HEK293 (cell line): Measurements from ENCODE around the gene KIRREL3.

ENCODE experiments used
- CTCF ChIA-PET: fragments of 350-600 bp; formaldehyde crosslinking; extraction: SDS; loops from one replicate; lab custom pipeline; 2021; ENCODE audit warnings: antibody characterized with exemption; lab: Yijun Ruan, JAX
- POLR2A ChIA-PET: fragments of 300-600 bp; formaldehyde crosslinking; extraction: SDS; loops from one replicate; lab custom pipeline; 2020; ENCODE audit warnings: antibody characterized with exemption, inconsistent platforms; lab: Yijun Ruan, JAX
- H3K27ac ChIP-seq: fragments of 200-500 bp; sonication (Bioruptor generic); 2 replicates; pipeline ENCODE4 v1.5.1; 2014; ENCODE audit warnings: low read depth, low read length, control low read depth, inconsistent platforms; ENCODE audit errors: extremely low read depth
- H3K36me3 ChIP-seq, 2 experiments: fragments of 200-500 bp in 1 of 2; sonication (Bioruptor generic) in 1 of 2; 1 replicate in 1 of 2; 2 replicates in 1 of 2; pipeline ENCODE4 v1.5.1; 2014 to 2017; ENCODE audit warnings: inconsistent platforms in 2 of 2, low read length in 2 of 2; ENCODE audit not compliant: control insufficient read depth in 2 of 2, insufficient read depth in 1 of 2
- H3K4me1 ChIP-seq: fragments of 200-500 bp; sonication (Bioruptor generic); 2 replicates; pipeline ENCODE4 v1.5.1; 2014; ENCODE audit warnings: mild to moderate bottlenecking, low read length, inconsistent platforms; ENCODE audit not compliant: control insufficient read depth, insufficient read depth
- H3K4me3 ChIP-seq: 2 replicates; pipeline ENCODE4 v1.5.1; 2011; ENCODE audit warnings: low read depth, mild to moderate bottlenecking, control low read depth, low read length, moderate library complexity
- H3K9me3 ChIP-seq: fragments of 200-500 bp; sonication (Bioruptor generic); 2 replicates; pipeline ENCODE4 v1.5.1; 2014; ENCODE audit warnings: low read depth, low read length, inconsistent platforms; ENCODE audit not compliant: control insufficient read depth, insufficient read depth
- PRDM10 ChIP-seq: fragments of 450-650 bp; formaldehyde crosslinking; IDR thresholded peaks from 2 replicates; pipeline ENCODE4 v1.5.1; 2016; ENCODE audit warnings: missing biosample characterization, missing genetic modification characterization
- PRDM2 ChIP-seq: fragments of 450-650 bp; formaldehyde crosslinking; IDR thresholded peaks from 2 replicates; pipeline ENCODE4 v1.5.1; 2016; ENCODE audit warnings: missing biosample characterization, missing genetic modification characterization, borderline replicate concordance
- REPIN1 ChIP-seq: fragments of 450-650 bp; formaldehyde crosslinking; IDR thresholded peaks from 2 replicates; pipeline ENCODE4 v1.5.1; 2017; ENCODE audit warnings: missing biosample characterization, missing genetic modification characterization, low read depth
- ZBTB10 ChIP-seq: fragments of 450-650 bp; formaldehyde crosslinking; IDR thresholded peaks from 2 replicates; pipeline ENCODE4 v1.5.1; 2016; ENCODE audit warnings: missing biosample characterization, missing genetic modification characterization
- ZFP37 ChIP-seq: fragments of 450-650 bp; formaldehyde crosslinking; IDR thresholded peaks from 2 replicates; pipeline ENCODE4 v1.5.1; 2016; ENCODE audit warnings: missing biosample characterization, missing genetic modification characterization
- ZNF148 ChIP-seq: fragments of 450-650 bp; formaldehyde crosslinking; IDR thresholded peaks from 2 replicates; pipeline ENCODE4 v1.5.0; 2017; ENCODE audit warnings: missing biosample characterization, missing genetic modification characterization, borderline replicate concordance
- ZNF157 ChIP-seq: fragments of 450-650 bp; formaldehyde crosslinking; IDR thresholded peaks from 2 replicates; pipeline ENCODE4 v1.5.1; 2016; ENCODE audit warnings: missing biosample characterization, missing genetic modification characterization
- ZNF169 ChIP-seq: fragments of 450-650 bp; formaldehyde crosslinking; IDR thresholded peaks from 2 replicates; pipeline ENCODE4 v1.5.1; 2016; ENCODE audit warnings: missing biosample characterization, missing genetic modification characterization
- ZNF350 ChIP-seq: fragments of 450-650 bp; formaldehyde crosslinking; IDR thresholded peaks from 2 replicates; pipeline ENCODE4 v1.5.0; 2017; ENCODE audit warnings: missing biosample characterization, mild to moderate bottlenecking, missing genetic modification characterization
- ZNF362 ChIP-seq: fragments of 450-650 bp; formaldehyde crosslinking; IDR thresholded peaks from 2 replicates; pipeline ENCODE4 v1.5.1; 2016; ENCODE audit warnings: missing biosample characterization, missing genetic modification characterization
- ZNF610 ChIP-seq: fragments of 450-650 bp; formaldehyde crosslinking; IDR thresholded peaks from 2 replicates; pipeline ENCODE4 v1.5.1; 2016; ENCODE audit warnings: missing biosample characterization, missing genetic modification characterization, borderline replicate concordance
- ZNF654 ChIP-seq: fragments of 450-650 bp; formaldehyde crosslinking; IDR thresholded peaks from 2 replicates; pipeline ENCODE4 v1.5.1; 2016; ENCODE audit warnings: low read depth, missing biosample characterization, missing genetic modification characterization
- ZNF704 ChIP-seq: fragments of 450-650 bp; formaldehyde crosslinking; IDR thresholded peaks from 2 replicates; pipeline ENCODE4 v1.5.1; 2016; ENCODE audit warnings: missing biosample characterization, missing genetic modification characterization
- ZNF830 ChIP-seq: fragments of 450-650 bp; IDR thresholded peaks from 2 replicates; pipeline ENCODE4 v1.5.0; 2018; ENCODE audit warnings: missing biosample characterization, missing genetic modification characterization, low read depth, mild to moderate bottlenecking, moderate library complexity
- ZSCAN16 ChIP-seq: fragments of 450-650 bp; formaldehyde crosslinking; IDR thresholded peaks from 2 replicates; pipeline ENCODE4 v1.5.1; 2016; ENCODE audit warnings: missing biosample characterization, missing genetic modification characterization

Gene KIRREL3

GRCh38 chr11:126991596-126991995 lies 9.0 kb downstream of the KIRREL3 start:
- Histone ChIP-seq H3K9me3 (no peaks in the 10 kb centered on the region), H3K4me1 (no peaks in the 10 kb centered on the region), H3K4me3 (no peak overlapping the region), H3K27ac (no peak overlapping the region), H3K36me3 (no peaks in the 10 kb centered on the region)
- ChIA-PET POLR2A (no interaction called here), CTCF (interaction anchor here (0.7 to 3.7 kb wide), 11 partner anchors 9 to 693 kb away, joined by 3 to 44 read pairs (median 4); partner anchors contain the start of gene KIRREL3)
- TF ChIP-seq REPIN1 (tag by site-specific recombination) (no peak), PRDM10 (no peak)
- TF ChIP-seq, all 188 proteins: peak for 0

- Histone ChIP-seq H3K4me1 (no peaks in the 10 kb centered on the region), H3K9me3 (no peaks in the 10 kb centered on the region), H3K4me3 (no peak overlapping the region), H3K27ac (no peak overlapping the region), H3K36me3 (no peaks in the 10 kb centered on the region)
- ChIA-PET CTCF (interaction anchor here (0.6 to 3.7 kb wide), 31 partner anchors 9 to 692 kb away, joined by 3 to 44 read pairs (median 3); partner anchors contain the start of gene KIRREL3), POLR2A (no interaction called here)
- no peak for TF ChIP-seq ZBTB10 (tag by site-specific recombination)
- no peak for TF ChIP-seq ZNF704 (tag by site-specific recombination)
- no peak for TF ChIP-seq ZNF830 (tag by site-specific recombination)
- no peak for TF ChIP-seq ZNF654 (tag by site-specific recombination)
- no peak for TF ChIP-seq ZFP37 (tag by site-specific recombination)
- no peak for TF ChIP-seq ZNF610 (tag by site-specific recombination)
- TF ChIP-seq ZNF350 (tag by site-specific recombination) = no peak
- no peak for TF ChIP-seq ZNF157
- no peak for TF ChIP-seq PRDM2 (tag by site-specific recombination)
- TF ChIP-seq ZNF148 (tag by site-specific recombination) = no peak
- TF ChIP-seq ZNF362 (tag by site-specific recombination) = no peak
- TF ChIP-seq ZSCAN16 (tag by site-specific recombination) = no peak
- TF ChIP-seq ZNF169 (tag by site-specific recombination) = no peak
Observed at GRCh38 chr11:126990716-126991480, 9.7 kb downstream of the KIRREL3 start.
